Skeletal muscle satellite cell (primary cell): ENCODE data around the gene KCNK1. TPM values are rescaled to one million over a fixed set of nuclear protein-coding genes. Genes with fewer than 3 reads are reported as not detected.

Experiments used
- H3K27me3 ChIP-seq: 2 replicates; pipeline ENCODE4 v1.7.0; 2013; ENCODE audit warnings: low read length; ENCODE audit not compliant: control insufficient read depth, insufficient read depth
- H3K36me3 ChIP-seq: 2 replicates; pipeline ENCODE4 v1.7.0; 2013; ENCODE audit warnings: mild to moderate bottlenecking, control low read depth, low read length; ENCODE audit not compliant: insufficient read depth
- H3K4me1 ChIP-seq: 2 replicates; pipeline ENCODE4 v1.7.0; 2013; ENCODE audit warnings: low read length; ENCODE audit not compliant: control insufficient read depth, insufficient read depth
- H3K4me2 ChIP-seq: 2 replicates; pipeline ENCODE4 v1.7.0; 2013; ENCODE audit warnings: mild to moderate bottlenecking, low read length
- H3K4me3 ChIP-seq: 2 replicates; pipeline ENCODE4 v1.7.0; 2013; ENCODE audit warnings: low read length
- H3K9ac ChIP-seq: 2 replicates; pipeline ENCODE4 v1.7.0; 2013; ENCODE audit warnings: mild to moderate bottlenecking, low read depth, low read length, moderate library complexity
- H3K9me3 ChIP-seq: replicated peaks from 2 replicates; pipeline ENCODE4 v1.7.0; 2013; ENCODE audit warnings: mild to moderate bottlenecking, control low read depth, low read length
- total RNA-seq: library from RNA; depleted of rRNA; stranded (reverse); fragments of >200 nt; gene quantifications from 2 replicates; pipeline ENCODE4 v1.2.3, GENCODE V29; 2012; rRNA removed

Gene KCNK1
- 3.3 TPM in 2 replicates for total RNA-seq

- no peaks in the 10 kb centered on the region for H3K36me3 ChIP-seq
- no peaks in the 10 kb centered on the region for H3K9me3 ChIP-seq
- peak within 1 kb of the TSS; percentile 82 for H3K4me3 ChIP-seq
- H3K4me2 ChIP-seq: peak within 1 kb of the TSS; percentile 91
- H3K4me1 ChIP-seq: peaks cover 3% of the 10 kb centered on the region
- H3K27me3 ChIP-seq: peaks cover 8% of the 10 kb centered on the region
- peak within 1 kb of the TSS; percentile 80 for H3K9ac ChIP-seq
Measured at GRCh38 chr1:233613252-233614172, at the start of gene KCNK1. Gene KCNK1 (plus strand): TSS chr1:233614106. CDS start chr1:233614172, 66 bp downstream.

DNA sequence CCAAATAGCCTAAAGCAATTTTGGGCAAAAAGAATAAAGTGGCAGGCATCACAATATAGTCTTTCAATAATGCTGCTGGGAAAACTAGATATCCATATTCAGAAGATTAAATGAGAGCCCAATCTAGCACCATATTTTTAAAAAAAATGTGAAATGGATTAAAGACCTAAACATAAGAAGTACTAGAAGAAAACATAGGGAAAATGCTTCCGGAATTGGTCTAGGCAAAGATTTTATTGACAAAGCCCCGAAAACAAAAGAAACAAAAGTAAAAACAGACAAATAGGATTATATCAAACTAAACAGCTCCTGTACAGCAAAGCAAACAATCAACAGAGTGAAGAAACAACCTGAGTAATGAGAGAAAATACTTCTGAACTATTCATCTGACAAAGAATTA lies 48.6 kb upstream of the KCNK1 start:
- H3K9ac ChIP-seq: no peak overlapping the region
- H3K4me3 ChIP-seq: no peak overlapping the region
- H3K9me3 ChIP-seq: no peaks in the 10 kb centered on the region
- no peaks in the 10 kb centered on the region for H3K36me3 ChIP-seq
- no peaks in the 10 kb centered on the region for H3K4me1 ChIP-seq
- no peak overlapping the region for H3K4me2 ChIP-seq
- H3K27me3 ChIP-seq: no peaks in the 10 kb centered on the region

- Histone ChIP-seq H3K36me3 (no peaks in the 10 kb centered on the region), H3K9me3 (no peaks in the 10 kb centered on the region), H3K4me1 (no peaks in the 10 kb centered on the region), H3K9ac (no peak overlapping the region), H3K27me3 (no peaks in the 10 kb centered on the region), H3K4me3 (no peak overlapping the region), H3K4me2 (no peak overlapping the region)
Measured at GRCh38 chr1:233566886-233567285, 47.0 kb upstream of the KCNK1 start.

DNA sequence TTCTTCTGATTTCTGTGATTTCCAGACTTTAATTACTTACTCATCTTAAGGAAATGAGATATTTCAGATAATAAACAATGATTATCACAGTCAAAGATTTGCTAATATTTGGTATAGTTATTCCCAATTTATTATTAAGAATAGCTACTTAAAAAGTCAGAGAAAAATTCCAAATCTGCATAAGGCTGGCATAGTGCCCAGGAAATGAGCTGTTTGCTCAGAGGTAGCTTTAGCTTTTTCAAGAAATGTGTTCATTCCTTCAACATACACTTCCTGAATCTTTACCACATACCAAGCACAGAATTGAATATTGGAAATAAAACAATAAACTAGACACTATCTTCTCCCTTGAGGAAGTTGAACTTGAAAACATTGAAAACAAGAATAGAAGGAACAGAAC lies 44.3 kb upstream of the KCNK1 start:
- Histone ChIP-seq H3K4me3 (no peak overlapping the region), H3K27me3 (no peaks in the 10 kb centered on the region), H3K4me2 (no peak overlapping the region), H3K9ac (no peak overlapping the region), H3K4me1 (no peaks in the 10 kb centered on the region), H3K36me3 (no peaks in the 10 kb centered on the region), H3K9me3 (no peaks in the 10 kb centered on the region)

DNA sequence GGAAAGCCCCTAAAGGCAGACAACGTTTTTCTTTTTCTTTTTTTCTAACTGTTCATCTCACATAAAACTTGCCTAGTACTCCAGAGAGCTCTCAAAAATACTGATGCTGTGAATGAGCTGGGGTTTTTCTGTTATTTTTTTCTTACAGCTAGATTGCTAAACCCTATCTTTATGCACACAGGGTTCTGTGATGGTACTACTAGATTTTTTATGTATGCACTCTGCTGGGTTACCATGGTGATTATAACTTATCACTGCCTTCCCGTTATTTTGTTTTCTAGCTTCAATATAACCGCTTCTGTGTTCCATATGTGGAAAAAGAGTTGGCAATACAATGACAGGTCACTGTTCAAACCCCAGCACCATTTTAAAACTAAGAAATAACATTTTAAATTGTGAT lies 43.7 kb upstream of the KCNK1 start:
- Histone ChIP-seq H3K27me3 (no peaks in the 10 kb centered on the region), H3K36me3 (no peaks in the 10 kb centered on the region), H3K4me2 (no peak overlapping the region), H3K4me1 (no peaks in the 10 kb centered on the region), H3K9me3 (no peaks in the 10 kb centered on the region), H3K9ac (no peak overlapping the region), H3K4me3 (no peak overlapping the region)

- H3K9ac ChIP-seq: no peak overlapping the region
- no peak overlapping the region for H3K4me3 ChIP-seq
- no peak overlapping the region for H3K4me2 ChIP-seq
- no peaks in the 10 kb centered on the region for H3K9me3 ChIP-seq
- H3K4me1 ChIP-seq: no peaks in the 10 kb centered on the region
- H3K27me3 ChIP-seq: no peaks in the 10 kb centered on the region
- H3K36me3 ChIP-seq: no peaks in the 10 kb centered on the region
Measured at GRCh38 chr1:233570706-233571105, 43.2 kb upstream of the KCNK1 start.

DNA sequence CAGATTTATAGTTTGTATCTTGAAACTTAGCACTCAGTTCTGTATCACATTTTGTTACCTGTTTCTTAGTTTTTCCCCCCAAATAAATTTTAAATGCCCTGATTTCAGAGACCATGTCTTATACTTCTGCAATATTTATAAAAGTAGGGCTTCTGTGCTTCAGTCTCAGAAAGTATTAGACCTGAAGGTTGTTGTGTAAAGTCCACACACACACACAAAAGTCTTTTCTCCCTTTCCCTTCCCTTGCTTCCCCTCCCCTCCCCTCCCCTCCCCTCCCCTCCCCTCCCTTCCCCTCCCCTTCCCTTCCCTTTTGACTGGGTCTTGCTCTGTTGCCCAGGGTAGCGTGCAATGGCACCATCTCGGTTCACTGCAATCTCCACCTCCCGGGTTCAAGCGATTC lies 41.0 kb upstream of the KCNK1 start:
- Histone ChIP-seq H3K4me1 (no peaks in the 10 kb centered on the region), H3K9me3 (no peaks in the 10 kb centered on the region), H3K4me3 (no peak overlapping the region), H3K27me3 (no peaks in the 10 kb centered on the region), H3K9ac (no peak overlapping the region), H3K4me2 (no peak overlapping the region), H3K36me3 (no peaks in the 10 kb centered on the region)

DNA sequence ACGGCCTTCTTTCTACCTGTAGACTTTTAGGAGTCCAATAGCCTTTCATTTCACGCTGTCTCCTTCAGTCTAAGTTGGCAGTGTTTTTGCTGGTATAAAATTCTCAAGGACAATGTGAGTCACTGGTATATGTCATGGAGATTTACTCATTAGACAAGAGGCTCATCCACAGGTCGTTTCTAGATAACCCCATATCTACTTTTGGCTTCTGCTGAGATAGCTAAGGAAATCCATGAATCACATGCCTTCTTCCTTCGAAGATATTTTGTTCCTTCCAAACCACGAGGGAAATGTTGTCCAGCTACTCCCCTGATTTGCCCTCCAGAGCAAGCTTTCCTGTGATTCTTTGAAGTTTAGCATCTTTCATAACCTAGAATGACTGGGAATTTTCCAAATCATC lies 38.5 kb upstream of the KCNK1 start:
- no peak overlapping the region for H3K9ac ChIP-seq
- H3K4me3 ChIP-seq: no peak overlapping the region
- H3K4me2 ChIP-seq: no peak overlapping the region
- H3K9me3 ChIP-seq: no peaks in the 10 kb centered on the region
- no peaks in the 10 kb centered on the region for H3K4me1 ChIP-seq
- H3K36me3 ChIP-seq: no peaks in the 10 kb centered on the region
- H3K27me3 ChIP-seq: no peaks in the 10 kb centered on the region

- no peaks in the 10 kb centered on the region for H3K36me3 ChIP-seq
- no peak overlapping the region for H3K4me2 ChIP-seq
- H3K27me3 ChIP-seq: no peaks in the 10 kb centered on the region
- no peak overlapping the region for H3K9ac ChIP-seq
- H3K4me3 ChIP-seq: no peak overlapping the region
- no peaks in the 10 kb centered on the region for H3K9me3 ChIP-seq
- no peaks in the 10 kb centered on the region for H3K4me1 ChIP-seq
Measured at GRCh38 chr1:233582439-233582838, 31.5 kb upstream of the KCNK1 start.

DNA sequence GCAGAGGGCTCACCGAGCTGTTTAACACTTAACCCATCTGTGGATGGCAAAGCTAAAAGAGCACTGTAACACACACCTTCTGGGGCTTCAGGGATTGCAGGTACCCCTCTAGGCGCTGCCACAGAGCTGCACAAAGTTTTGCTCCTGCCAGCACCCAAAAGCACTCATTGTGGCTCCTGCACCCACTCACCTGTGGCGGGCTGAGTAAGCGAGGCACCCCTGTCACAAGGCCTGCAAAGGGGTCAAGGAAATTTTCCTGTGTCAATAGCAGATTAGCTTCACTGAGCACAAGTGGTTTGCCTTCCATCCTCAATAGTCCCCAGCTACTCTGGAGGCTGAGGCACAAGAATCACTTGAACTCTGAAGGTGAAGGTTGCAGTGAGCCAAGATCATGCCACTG lies 29.5 kb upstream of the KCNK1 start:
- H3K36me3 ChIP-seq: no peaks in the 10 kb centered on the region
- H3K9me3 ChIP-seq: no peaks in the 10 kb centered on the region
- no peak overlapping the region for H3K9ac ChIP-seq
- H3K4me1 ChIP-seq: no peaks in the 10 kb centered on the region
- H3K4me3 ChIP-seq: no peak overlapping the region
- H3K4me2 ChIP-seq: no peak overlapping the region
- H3K27me3 ChIP-seq: no peaks in the 10 kb centered on the region

- no peaks in the 10 kb centered on the region for H3K27me3 ChIP-seq
- no peak overlapping the region for H3K4me2 ChIP-seq
- H3K36me3 ChIP-seq: no peaks in the 10 kb centered on the region
- no peaks in the 10 kb centered on the region for H3K4me1 ChIP-seq
- no peaks in the 10 kb centered on the region for H3K9me3 ChIP-seq
- no peak overlapping the region for H3K4me3 ChIP-seq
- H3K9ac ChIP-seq: no peak overlapping the region
Measured at GRCh38 chr1:233584931-233585330, 29.0 kb upstream of the KCNK1 start.

DNA sequence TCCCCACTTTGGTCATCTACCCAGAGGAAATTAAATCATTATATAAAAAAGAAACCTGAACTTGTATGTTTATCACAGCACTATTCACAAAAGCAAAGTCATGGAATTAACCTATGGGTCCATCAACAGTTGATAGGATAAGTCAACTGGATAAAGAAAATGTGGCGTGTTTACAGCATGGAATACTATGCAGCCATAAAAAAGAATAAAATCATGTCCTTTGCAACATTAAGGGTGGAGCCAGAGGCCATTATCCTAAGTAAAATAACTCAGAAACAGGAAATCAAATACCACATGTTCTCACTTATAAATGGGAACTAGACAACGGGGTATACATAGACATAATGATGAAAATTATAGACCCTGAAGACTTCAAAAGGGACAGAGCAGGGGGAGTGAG lies 27.6 kb upstream of the KCNK1 start:
- no peaks in the 10 kb centered on the region for H3K27me3 ChIP-seq
- no peaks in the 10 kb centered on the region for H3K36me3 ChIP-seq
- no peaks in the 10 kb centered on the region for H3K4me1 ChIP-seq
- H3K9me3 ChIP-seq: no peaks in the 10 kb centered on the region
- H3K4me2 ChIP-seq: no peak overlapping the region
- H3K4me3 ChIP-seq: no peak overlapping the region
- H3K9ac ChIP-seq: no peak overlapping the region
